Mucosa of descending colon (tissue), 3 donors: ENCODE results near the gene ACAD11. TPM values are rescaled to one million over a fixed set of nuclear protein-coding genes. Genes with fewer than 3 reads are reported as not detected.
A peak's percentile ranks its signal among the peaks of the same experiment; 100 is the strongest.
"Not testable (repeated sequence)": the region's sequence is repeated elsewhere in the genome, so short reads cannot be mapped to it uniquely, and the experiment has no call there.

Experiments used
- ATAC-seq: fragments of 200-7000 bp; cut with Tn5 transposase; one replicate; pipeline ENCODE4 v1.9.1; 2020; ENCODE audit warnings: mild to moderate bottlenecking, moderate library complexity
- DNase-seq, 3 donors: peaks; one replicate each; pipeline ENCODE4 v3.0.0-alpha.2; 2020
- H3K36me3 ChIP-seq: fragments of 200-600 bp; one replicate; pipeline ENCODE4 v1.8.0; 2021; ENCODE audit warnings: low read depth, mild to moderate bottlenecking
- H3K4me1 ChIP-seq: fragments of 200-600 bp; one replicate; pipeline ENCODE4 v1.8.0; 2021; ENCODE audit warnings: low read depth, mild to moderate bottlenecking
- H3K4me3 ChIP-seq: fragments of 200-600 bp; one replicate; pipeline ENCODE4 v1.8.0; 2021; ENCODE audit warnings: mild to moderate bottlenecking
- H3K9me3 ChIP-seq: fragments of 200-600 bp; one replicate; pipeline ENCODE4 v1.8.0; 2021; ENCODE audit warnings: mild to moderate bottlenecking
- intact Hi-C, 2 donors: fragments of 100-400 bp; cut with DNase I in 1 of 2; cut with micrococcal nuclease in 1 of 2; formaldehyde crosslinking; loops; one replicate each; pipeline versions ENCODE4 v1.11.0 to v1.11.1; 2022; cut with DNase I, micrococcal nuclease
- total RNA-seq, 3 donors: library from RNA; stranded (reverse); fragmentation: NEBNext Ultra II Directional in 2 of 3; extraction: Animal tissue kit (Norgen Biotek cat#: 25700) in 2 of 3; gene quantifications; one replicate each; pipeline versions ENCODE4 v1.2.1 to v1.2.4, GENCODE V29; 2021 to 2023
- TF ChIP-seq, protein P1 (sequence below): fragments of 200-600 bp; IDR thresholded peaks from one replicate; pipeline ENCODE4 v1.8.0; 2022; ENCODE audit warnings: antibody characterized with exemption, mild to moderate bottlenecking
- donor health status: DM: no; HTN: no; CAD: no; lungs with moderate emphysema.
- donor health status: DM: no; HTN: no; CAD: no.
- donor health status: DM: no; HTN: yes; CAD: no.

The ACAD11 gene
- total RNA-seq, 3 donors from 2014 or later, result 7.2 to 19.8 (median 7.4) TPM

- ATAC-seq (no peak), DNase-seq (no peak)
- Histone ChIP-seq H3K4me1 (no peaks in the 10 kb centered on the region), H3K9me3 (no peaks in the 10 kb centered on the region), H3K4me3 (no peak overlapping the region), H3K36me3 (no peaks in the 10 kb centered on the region)
- intact Hi-C loops, result no loop called here
- TF ChIP-seq, protein P1, sequence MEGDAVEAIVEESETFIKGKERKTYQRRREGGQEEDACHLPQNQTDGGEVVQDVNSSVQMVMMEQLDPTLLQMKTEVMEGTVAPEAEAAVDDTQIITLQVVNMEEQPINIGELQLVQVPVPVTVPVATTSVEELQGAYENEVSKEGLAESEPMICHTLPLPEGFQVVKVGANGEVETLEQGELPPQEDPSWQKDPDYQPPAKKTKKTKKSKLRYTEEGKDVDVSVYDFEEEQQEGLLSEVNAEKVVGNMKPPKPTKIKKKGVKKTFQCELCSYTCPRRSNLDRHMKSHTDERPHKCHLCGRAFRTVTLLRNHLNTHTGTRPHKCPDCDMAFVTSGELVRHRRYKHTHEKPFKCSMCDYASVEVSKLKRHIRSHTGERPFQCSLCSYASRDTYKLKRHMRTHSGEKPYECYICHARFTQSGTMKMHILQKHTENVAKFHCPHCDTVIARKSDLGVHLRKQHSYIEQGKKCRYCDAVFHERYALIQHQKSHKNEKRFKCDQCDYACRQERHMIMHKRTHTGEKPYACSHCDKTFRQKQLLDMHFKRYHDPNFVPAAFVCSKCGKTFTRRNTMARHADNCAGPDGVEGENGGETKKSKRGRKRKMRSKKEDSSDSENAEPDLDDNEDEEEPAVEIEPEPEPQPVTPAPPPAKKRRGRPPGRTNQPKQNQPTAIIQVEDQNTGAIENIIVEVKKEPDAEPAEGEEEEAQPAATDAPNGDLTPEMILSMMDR, result no peak
Observed at GRCh38 chr3:132561003-132561402, 98.6 kb downstream of the ACAD11 start.

DNA sequence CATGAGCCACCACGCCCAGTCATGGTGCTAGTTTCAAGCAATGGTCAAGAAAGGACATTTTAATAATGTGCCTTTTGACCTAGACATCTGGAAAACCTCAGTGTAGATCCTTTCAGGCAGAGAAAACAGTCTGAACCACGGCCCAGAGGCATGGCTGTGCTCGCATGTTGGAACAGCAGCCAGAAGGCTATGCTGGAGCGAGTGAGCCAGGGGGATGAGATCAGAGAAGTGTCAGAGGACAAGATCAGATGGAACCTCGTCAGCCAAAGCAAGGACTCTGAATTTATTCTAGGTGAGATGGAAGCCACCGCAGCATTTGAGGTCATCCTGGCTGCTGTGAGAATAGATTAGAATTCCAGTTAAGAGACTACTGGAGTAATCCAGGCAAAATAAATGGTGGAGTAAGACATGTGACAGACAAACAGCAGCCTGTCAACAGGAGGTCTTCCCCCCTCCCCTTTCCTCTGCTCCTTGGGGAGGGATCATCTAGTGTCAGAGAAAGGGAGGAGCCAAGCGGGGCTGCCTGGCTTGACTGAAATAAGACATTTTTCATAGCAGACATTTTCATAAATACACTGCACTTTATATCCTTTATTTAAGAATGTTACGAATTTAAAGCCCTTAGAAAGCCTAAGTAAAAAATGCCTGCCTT is 103.0 kb downstream of the ACAD11 start:
- intact Hi-C loops, result no loop called here
- Histone ChIP-seq H3K9me3 (no peaks in the 10 kb centered on the region), H3K4me3 (no peak overlapping the region), H3K4me1 (no peaks in the 10 kb centered on the region), H3K36me3 (no peaks in the 10 kb centered on the region)
- ATAC-seq (no peak), DNase-seq (peak in 2 of 3 donors; percentile 8 to 25)
- TF ChIP-seq, protein P1, result no peak

DNA sequence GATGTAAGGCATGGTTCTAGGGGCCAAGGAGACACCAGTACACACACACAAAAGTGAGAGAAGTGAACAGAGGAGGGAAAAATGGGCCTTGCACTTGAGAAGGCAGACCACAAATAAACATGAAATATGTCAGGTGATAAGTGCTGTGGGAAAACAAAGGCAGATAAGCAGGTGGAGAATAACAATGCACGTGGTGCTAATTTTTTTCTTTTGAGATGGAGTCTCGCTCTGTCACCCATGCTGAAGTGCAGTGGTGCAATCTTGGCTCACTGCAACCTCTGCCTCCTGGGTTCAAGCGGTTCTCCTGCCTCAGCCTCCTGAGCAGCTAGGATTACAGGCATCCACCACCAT is 103.6 kb downstream of the ACAD11 start:
- H3K9me3 ChIP-seq, intact Hi-C loops, H3K4me3 ChIP-seq, ATAC-seq, H3K36me3 ChIP-seq, DNase-seq, H3K4me1 ChIP-seq: not testable (repeated sequence)

DNA sequence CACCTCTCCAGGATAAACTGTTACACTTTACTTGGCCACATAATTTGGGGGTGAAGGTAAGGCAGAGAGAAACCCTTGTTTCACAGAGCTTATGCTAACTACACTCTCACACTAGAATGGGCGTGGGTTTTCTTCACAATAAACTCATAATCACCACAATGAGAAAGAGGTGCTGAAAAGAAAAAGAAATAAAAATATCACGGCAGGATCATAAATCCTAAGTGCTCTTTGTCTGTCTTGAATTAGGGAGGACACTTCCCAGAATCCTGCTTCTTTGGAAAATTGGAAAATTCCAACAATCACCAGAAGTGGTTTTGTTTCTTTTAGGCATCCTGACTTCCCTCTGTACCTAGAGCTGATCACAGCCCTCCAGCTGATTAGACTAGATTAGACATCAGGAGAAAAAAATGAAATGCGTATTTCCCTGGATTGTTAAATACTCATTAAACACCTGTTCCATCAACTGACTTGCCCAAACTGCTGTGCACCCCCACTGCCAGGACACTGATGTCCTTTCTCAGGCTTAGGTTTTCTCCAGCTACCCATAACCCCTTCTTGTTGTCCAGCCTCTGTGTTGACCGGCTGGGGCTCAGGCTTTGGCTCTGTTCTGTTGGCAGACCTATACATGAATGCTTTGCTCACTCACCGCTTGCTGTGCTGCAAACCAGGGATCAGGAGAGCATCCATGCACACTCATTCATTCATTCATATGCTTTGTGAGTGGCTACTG is 104.1 kb downstream of the ACAD11 start:
- Histone ChIP-seq H3K9me3 (no peaks in the 10 kb centered on the region), H3K36me3 (no peaks in the 10 kb centered on the region), H3K4me1 (no peaks in the 10 kb centered on the region), H3K4me3 (no peak overlapping the region)
- ATAC-seq (no peak), DNase-seq (no peak)
- intact Hi-C loops, result no loop called here
- TF ChIP-seq, protein P1, result no peak

DNA sequence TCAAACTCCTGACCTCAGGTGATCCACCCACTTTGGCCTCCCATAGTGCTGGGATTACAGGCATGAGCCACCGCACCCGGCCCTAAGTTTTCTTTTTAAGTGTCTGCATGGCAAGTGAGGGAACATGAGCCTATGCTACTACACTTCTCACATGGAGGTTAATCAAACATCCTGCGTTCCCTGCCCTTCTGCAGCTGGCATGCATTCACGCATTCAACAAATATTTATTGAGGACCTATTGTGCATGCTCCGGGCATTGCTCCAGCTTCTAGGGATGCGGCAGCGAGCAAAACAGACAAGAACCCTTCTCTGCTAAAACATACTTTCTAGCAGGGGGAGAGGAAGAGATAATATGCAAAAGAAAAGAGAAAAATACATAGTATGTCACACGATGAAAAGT is 105.2 kb downstream of the ACAD11 start:
- H3K4me3 ChIP-seq, result no peak overlapping the region
- TF ChIP-seq, protein P1, result no peak
- H3K9me3 ChIP-seq, result no peaks in the 10 kb centered on the region
- DNase-seq, result peak in 1 of 3 donors; percentile 16
- peak; percentile 56 for ATAC-seq
- intact Hi-C loops, result no loop called here
- H3K36me3 ChIP-seq, result no peaks in the 10 kb centered on the region
- no peaks in the 10 kb centered on the region for H3K4me1 ChIP-seq

DNA sequence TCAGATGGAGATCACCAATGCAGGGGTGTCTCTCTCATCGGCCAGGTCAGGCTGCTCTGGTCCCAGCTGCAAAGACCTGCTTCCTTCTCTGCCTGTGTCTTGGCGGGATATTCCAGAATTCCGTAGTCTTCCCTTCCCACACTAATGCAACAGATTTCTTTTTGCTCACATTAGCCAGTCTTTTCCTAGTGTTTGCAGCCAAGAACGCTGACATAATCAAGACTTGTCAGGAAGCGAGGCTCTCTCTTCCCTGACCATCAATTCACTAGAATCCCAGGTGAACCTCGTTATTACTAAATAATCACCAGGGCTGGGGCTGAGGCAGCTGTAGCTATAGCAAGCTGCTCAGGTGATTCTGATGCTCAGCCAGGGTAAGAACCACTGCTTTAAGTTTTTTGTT is 105.8 kb downstream of the ACAD11 start:
- ATAC-seq (no peak), DNase-seq (no peak)
- H3K36me3 ChIP-seq, result no peaks in the 10 kb centered on the region
- no peak overlapping the region for H3K4me3 ChIP-seq
- intact Hi-C loops, result no loop called here
- no peaks in the 10 kb centered on the region for H3K4me1 ChIP-seq
- H3K9me3 ChIP-seq, result no peaks in the 10 kb centered on the region
- TF ChIP-seq, protein P1, result no peak
